NCI-H2107 (cell line): ENCODE results near the gene HPGDS.

Source experiments
- DNase-seq: peaks from one replicate; lab custom pipeline; 2025; lab: John Stamatoyannopoulos, UW

HPGDS gene

GRCh38 chr4:94253036-94253435 is 89.6 kb downstream of the HPGDS start:
- DNase-seq, result no peak

DNA sequence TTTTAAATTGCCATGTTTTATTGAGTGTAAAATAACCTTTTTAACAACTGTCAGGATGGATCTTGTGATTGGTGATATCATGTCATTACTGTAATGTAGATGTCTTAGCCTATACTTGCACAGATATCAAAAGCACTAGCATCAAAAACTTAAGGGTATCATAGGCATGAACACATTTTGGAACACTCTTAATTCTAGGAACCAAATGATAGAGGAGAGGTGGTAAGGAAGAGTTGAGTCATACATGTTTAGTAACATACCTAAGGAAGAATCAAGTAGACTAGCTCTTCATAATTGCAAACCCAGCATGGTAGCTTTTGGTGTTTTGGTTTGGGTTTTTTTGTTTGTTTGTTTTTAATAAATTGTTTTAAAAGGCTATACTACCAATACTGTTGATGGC is 91.5 kb downstream of the HPGDS start:
- DNase-seq, result no peak
